ENCODE measurements around the gene VWF.
"Not testable (repeated sequence)": the region's sequence is repeated elsewhere in the genome, so short reads cannot be mapped to it uniquely, and the experiment has no call there.

The VWF gene

GRCh38 chr12:6029401-6029800 is 95.1 kb downstream of the VWF start:
- no peak for TF ChIP-seq CTCF (IDR thresholded peaks at IDR 0.05; ENCODE audit: low read depth, low read length)
- DNase-seq (ENCODE audit: extremely low read depth, low read depth) = no peak

GRCh38 chr12:6026998-6027397 is 97.5 kb downstream of the VWF start:
- DNase-seq (ENCODE audit: extremely low read depth, low read depth) = no peak
- no peak for TF ChIP-seq CTCF (IDR thresholded peaks at IDR 0.05; ENCODE audit: low read depth, low read length)

- not testable (repeated sequence) for DNase-seq (ENCODE audit: extremely low read depth, low read depth)
Observed at GRCh38 chr12:6025703-6026298, 98.7 kb downstream of the VWF start.

GRCh38 chr12:6024066-6024465 is 100.4 kb downstream of the VWF start:
- DNase-seq (ENCODE audit: extremely low read depth, low read depth) = not testable (repeated sequence)

GRCh38 chr12:6020930-6021329 is 103.5 kb downstream of the VWF start:
- TF ChIP-seq CTCF (IDR thresholded peaks at IDR 0.05; ENCODE audit: low read depth, low read length) = no peak
- no peak for DNase-seq (ENCODE audit: extremely low read depth, low read depth)

GRCh38 chr12:6020511-6020910 is 104.0 kb downstream of the VWF start:
- DNase-seq (ENCODE audit: extremely low read depth, low read depth) = not testable (repeated sequence)

GRCh38 chr12:6019256-6019655 is 105.2 kb downstream of the VWF start:
- not testable (repeated sequence) for DNase-seq (ENCODE audit: extremely low read depth, low read depth)

GRCh38 chr12:6018265-6018664 is 106.2 kb downstream of the VWF start:
- DNase-seq (ENCODE audit: extremely low read depth, low read depth) = no peak
- no peak for TF ChIP-seq CTCF (IDR thresholded peaks at IDR 0.05; ENCODE audit: low read depth, low read length)

- DNase-seq (ENCODE audit: extremely low read depth, low read depth) = no peak
- no peak for TF ChIP-seq CTCF (IDR thresholded peaks at IDR 0.05; ENCODE audit: low read depth, low read length)
Observed at GRCh38 chr12:6016756-6017155, 107.7 kb downstream of the VWF start.

GRCh38 chr12:6016004-6016403 is 108.5 kb downstream of the VWF start:
- not testable (repeated sequence) for DNase-seq (ENCODE audit: extremely low read depth, low read depth)

GRCh38 chr12:6015271-6015670 is 109.2 kb downstream of the VWF start:
- not testable (repeated sequence) for DNase-seq (ENCODE audit: extremely low read depth, low read depth)

GRCh38 chr12:6010631-6011350 is 113.7 kb downstream of the VWF start:
- not testable (repeated sequence) for DNase-seq (ENCODE audit: extremely low read depth, low read depth)

Measured in AG09319 (cell line).